Stimulated activated CD4-positive, alpha-beta T cell treated with anti-CD3 and anti-CD28 coated beads, Interleukin-12 subunit alpha, Interleukin-12 subunit beta, amount 100 ng/mL, for 4 hours (primary cell): Measurements from ENCODE around the gene DENND1A.

Experiments
- DNase-seq: peaks from one replicate; pipeline ENCODE4 v3.0.0-alpha.2; 2020

DENND1A gene

GRCh38 chr9:123376218-123377071, 553.5 kb downstream of the DENND1A start:
- no peak for DNase-seq

GRCh38 chr9:123375469-123376132, 554.3 kb downstream of the DENND1A start:
- DNase-seq: no peak

GRCh38 chr9:123373946-123374345, 556.0 kb downstream of the DENND1A start:
- no peak for DNase-seq

- DNase-seq: no peak
Observed at GRCh38 chr9:123373447-123373923, 556.4 kb downstream of the DENND1A start.

- DNase-seq: no peak
Observed at GRCh38 chr9:123372766-123373446, 557.0 kb downstream of the DENND1A start.

- no peak for DNase-seq
Observed at GRCh38 chr9:123371805-123372590, 557.9 kb downstream of the DENND1A start.

- DNase-seq: no peak
Observed at GRCh38 chr9:123371228-123371584, 558.7 kb downstream of the DENND1A start.

GRCh38 chr9:123370526-123371227, 559.2 kb downstream of the DENND1A start:
- no peak for DNase-seq

GRCh38 chr9:123370108-123370507, 559.8 kb downstream of the DENND1A start:
- no peak for DNase-seq

GRCh38 chr9:123369296-123369695, 560.6 kb downstream of the DENND1A start:
- no peak for DNase-seq

GRCh38 chr9:123368536-123369153, 561.3 kb downstream of the DENND1A start:
- no peak for DNase-seq

- DNase-seq: no peak
Observed at GRCh38 chr9:123368023-123368422, 561.9 kb downstream of the DENND1A start.

GRCh38 chr9:123365881-123366528, 563.9 kb downstream of the DENND1A start:
- DNase-seq: no peak

- no peak for DNase-seq
Observed at GRCh38 chr9:123365287-123365880, 564.5 kb downstream of the DENND1A start.

- no peak for DNase-seq
Observed at GRCh38 chr9:123364241-123364824, 565.6 kb downstream of the DENND1A start.

GRCh38 chr9:123362856-123363255, 567.1 kb downstream of the DENND1A start:
- no peak for DNase-seq

- no peak for DNase-seq
Observed at GRCh38 chr9:123361731-123362510, 568.0 kb downstream of the DENND1A start.

- no peak for DNase-seq
Observed at GRCh38 chr9:123361086-123361730, 568.7 kb downstream of the DENND1A start.
